Measurements from ENCODE around the gene RNU6-9. TPM values are rescaled to one million over a fixed set of nuclear protein-coding genes. Genes with fewer than 3 reads are reported as not detected.

Gene RNU6-9
- total RNA-seq, 4 donors from 2014 or later = not detected

DNA sequence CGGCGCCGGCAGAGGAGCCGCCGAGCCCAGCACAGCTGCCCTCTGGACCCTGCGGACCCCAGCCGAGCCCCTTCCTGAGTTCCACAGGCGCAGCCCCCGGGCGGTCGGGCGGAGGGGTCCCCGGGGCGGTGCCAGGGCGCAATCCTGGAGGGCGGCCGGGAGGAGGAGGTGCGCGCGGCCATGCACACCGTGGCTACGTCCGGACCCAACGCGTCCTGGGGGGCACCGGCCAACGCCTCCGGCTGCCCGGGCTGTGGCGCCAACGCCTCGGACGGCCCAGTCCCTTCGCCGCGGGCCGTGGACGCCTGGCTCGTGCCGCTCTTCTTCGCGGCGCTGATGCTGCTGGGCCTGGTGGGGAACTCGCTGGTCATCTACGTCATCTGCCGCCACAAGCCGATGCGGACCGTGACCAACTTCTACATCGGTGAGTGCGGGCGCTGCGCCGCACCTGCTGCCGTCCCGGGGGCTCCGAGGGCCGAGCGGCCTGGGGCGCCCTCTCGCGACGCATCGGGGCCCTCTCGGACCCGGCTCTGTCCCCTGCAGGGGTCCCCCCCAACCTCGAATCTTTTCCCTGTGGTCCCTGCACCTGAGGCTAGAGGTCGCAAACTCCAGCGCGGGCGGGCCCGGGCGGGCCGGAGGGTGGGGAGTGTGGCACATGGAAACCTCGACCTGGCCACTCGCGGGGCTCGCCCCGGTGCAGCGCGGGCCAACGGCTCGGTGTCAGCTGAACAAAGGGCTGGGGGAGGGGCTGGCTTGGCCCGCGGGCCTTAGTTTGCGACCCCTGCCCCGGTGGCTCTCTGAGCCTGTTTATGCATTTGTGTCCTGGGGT lies 24.3 kb downstream of the RNU6-9 start, which contains the start of gene KISS1R:
Gene KISS1R, plus strand, starts transcription at position 11 of the 829 bp plus-strand sequence. Its CDS starts 170 bp downstream, at position 181.
- Histone ChIP-seq H3K36me3 (no peaks in the 10 kb centered on the region), H3K4me1 (peaks cover 0 to 59% (median 29%) of the 10 kb centered on the region in 4 donors), H3K27ac (no peak within 1 kb of the TSS), H3K4me3 (peak within 1 kb of the TSS; percentile 1 to 35 (median 20)), H3K9me3 (no peaks in the 10 kb centered on the region), H3K27me3 (peaks cover 3 to 50% of the 10 kb centered on the region in 2 donors)
- peak in 4 of 5 experiments; percentile 20 to 50 (median 34) for TF ChIP-seq CTCF (IDR thresholded peaks at IDR 0.05)
- TF ChIP-seq POLR2A (IDR thresholded peaks at IDR 0.05) = no peak
- TF ChIP-seq EP300 (IDR thresholded peaks at IDR 0.05) = no peak
- DNase-seq (ENCODE audit: low spot score in 2 of 2) = no peak
- WGBS, 2 donors = 1% methylated on average over 34 to 37 of the region's 87 CpGs

DNA sequence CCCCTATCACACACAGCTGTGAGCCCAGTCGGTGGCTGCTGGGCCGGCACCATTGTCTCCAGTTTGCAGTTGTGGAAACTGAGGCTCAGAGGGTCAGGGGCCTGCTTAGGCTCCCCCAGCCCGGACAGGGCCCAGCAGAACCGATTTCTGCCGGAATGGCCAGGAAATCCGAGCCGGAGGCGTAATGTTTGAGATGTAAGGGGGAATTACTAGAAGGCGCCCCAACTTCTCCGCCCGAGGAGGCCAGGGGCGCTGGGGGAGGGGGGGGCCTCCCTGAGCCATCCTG lies 24.8 kb downstream of the RNU6-9 start:
- H3K27me3 ChIP-seq = peaks cover 3 to 50% of the 10 kb centered on the region in 2 donors
- WGBS, 2 donors = 0% methylated on average over 5 to 9 of the region's 12 CpGs

GRCh38 chr19:918481-919198 lies 25.4 kb downstream of the RNU6-9 start:
- WGBS, 2 donors = 2 to 4% methylated on average over 35 to 53 of the region's 58 CpGs
- Histone ChIP-seq H3K4me1 (peaks cover 0 to 57% (median 27%) of the 10 kb centered on the region in 4 donors), H3K27me3 (peaks cover 3 to 50% of the 10 kb centered on the region in 2 donors), H3K9me3 (no peaks in the 10 kb centered on the region), H3K27ac (no peak overlapping the region), H3K4me3 (no peak overlapping the region), H3K36me3 (no peaks in the 10 kb centered on the region)
- TF ChIP-seq EP300 (IDR thresholded peaks at IDR 0.05) (no peak), POLR2A (IDR thresholded peaks at IDR 0.05) (no peak), CTCF (IDR thresholded peaks at IDR 0.05) (no peak)
- no peak for DNase-seq (ENCODE audit: low spot score in 2 of 2)

More for the DNA sequence above, 24.8 kb downstream of the RNU6-9 start:
- H3K36me3 ChIP-seq = no peaks in the 10 kb centered on the region
- H3K27ac ChIP-seq = no peak overlapping the region
- peak overlapping the region in 1 of 4 donors; percentile 35 for H3K4me3 ChIP-seq
- TF ChIP-seq EP300 (IDR thresholded peaks at IDR 0.05) = no peak
- no peak for TF ChIP-seq CTCF (IDR thresholded peaks at IDR 0.05)
- TF ChIP-seq POLR2A (IDR thresholded peaks at IDR 0.05) = no peak
- no peak for DNase-seq (ENCODE audit: low spot score in 2 of 2)
- H3K4me1 ChIP-seq = peaks cover 0 to 58% (median 29%) of the 10 kb centered on the region in 4 donors
- H3K9me3 ChIP-seq = no peaks in the 10 kb centered on the region

- no peak for DNase-seq (ENCODE audit: low spot score in 2 of 2)
- Histone ChIP-seq H3K4me3 (peak overlapping the region in 2 of 4 donors; percentile 27 to 36), H3K27ac (peak overlapping the region in 1 of 4 donors; percentile 40), H3K36me3 (no peaks in the 10 kb centered on the region), H3K9me3 (no peaks in the 10 kb centered on the region), H3K27me3 (peaks cover 3 to 50% of the 10 kb centered on the region in 2 donors), H3K4me1 (peaks cover 0 to 59% (median 27%) of the 10 kb centered on the region in 4 donors)
- no peak for TF ChIP-seq POLR2A (IDR thresholded peaks at IDR 0.05)
- 4 to 9% methylated on average over 14 to 35 of the region's 68 CpGs for WGBS, 2 donors
Observed at GRCh38 chr19:919199-920050, 26.1 kb downstream of the RNU6-9 start.

Data from tibial nerve (tissue), 4 donors.